Liver (tissue), 9 donors: ENCODE results near the gene WRNIP1. TPM values are rescaled to one million over a fixed set of nuclear protein-coding genes. Genes with fewer than 3 reads are reported as not detected.

Source experiments
- DNase-seq: peaks from one replicate; pipeline ENCODE4 v3.0.0-alpha.2; 2017; ENCODE audit warnings: low spot score
- H3K27ac ChIP-seq, 2 donors: one replicate each; pipeline ENCODE4 v1.7.0; 2013; ENCODE audit warnings: inconsistent platforms in 2 of 2, low read length in 2 of 2, control low read depth in 1 of 2, low read depth in 1 of 2, mild to moderate bottlenecking in 1 of 2
- H3K27me3 ChIP-seq, 4 donors: one replicate each; pipeline versions ENCODE4 v1.6.1 to v1.7.0; 2013; ENCODE audit warnings: low read length in 3 of 4, inconsistent platforms in 1 of 4, mild to moderate bottlenecking in 1 of 4, moderate library complexity in 1 of 4; ENCODE audit not compliant: control insufficient read depth in 4 of 4, insufficient read depth in 4 of 4
- H3K36me3 ChIP-seq, 4 donors: one replicate each; pipeline versions ENCODE4 v1.6.1 to v1.7.0; 2013; ENCODE audit warnings: low read length in 3 of 4, mild to moderate bottlenecking in 3 of 4, low read depth in 1 of 4, moderate library complexity in 1 of 4; ENCODE audit not compliant: control insufficient read depth in 4 of 4, insufficient read depth in 3 of 4
- H3K4me1 ChIP-seq, 4 donors: one replicate each; pipeline versions ENCODE4 v1.6.1 to v1.7.0; 2013; ENCODE audit warnings: low read length in 3 of 4, mild to moderate bottlenecking in 3 of 4, moderate library complexity in 1 of 4; ENCODE audit not compliant: control insufficient read depth in 4 of 4, insufficient read depth in 4 of 4
- H3K4me3 ChIP-seq, 3 donors: one replicate each; pipeline versions ENCODE4 v1.6.1 to v1.7.0; 2013; ENCODE audit warnings: low read length in 3 of 3, control low read depth in 1 of 3, low read depth in 1 of 3, mild to moderate bottlenecking in 1 of 3
- H3K9ac ChIP-seq, 2 donors: one replicate each; pipeline ENCODE4 v1.7.0; 2013; ENCODE audit warnings: low read length in 2 of 2, mild to moderate bottlenecking in 2 of 2, moderate library complexity in 2 of 2, control low read depth in 1 of 2, low read depth in 1 of 2
- H3K9me3 ChIP-seq, 4 donors: one replicate each; pipeline versions ENCODE4 v1.6.1 to v1.7.0; 2013; ENCODE audit warnings: low read length in 3 of 4; ENCODE audit not compliant: control insufficient read depth in 4 of 4
- FOXA1 ChIP-seq: IDR thresholded peaks from 2 replicates; pipeline ENCODE4 v1.6.1; 2016; ENCODE audit warnings: antibody characterized with exemption
- FOXA2 ChIP-seq: IDR thresholded peaks from 2 replicates; pipeline ENCODE4 v1.6.1; 2016; ENCODE audit warnings: antibody characterized with exemption
- GABPA ChIP-seq, 2 donors: IDR thresholded peaks in 1 of 2; conservative IDR thresholded peaks in 1 of 2; 2 replicates each; pipeline ENCODE4 v1.6.1; 2016; ENCODE audit warnings: antibody characterized with exemption in 2 of 2, mild to moderate bottlenecking in 1 of 2, moderate library complexity in 1 of 2
- HNF4A ChIP-seq, 2 donors: conservative IDR thresholded peaks; 2 replicates each; pipeline ENCODE4 v1.6.1; 2016; ENCODE audit warnings: antibody characterized with exemption in 2 of 2, mild to moderate bottlenecking in 2 of 2
- HNF4G ChIP-seq: IDR thresholded peaks from 2 replicates; pipeline ENCODE4 v1.6.1; 2016; ENCODE audit warnings: antibody characterized with exemption
- JUND ChIP-seq, 2 donors: IDR thresholded peaks; 2 replicates each; pipeline ENCODE4 v1.6.1; 2016; ENCODE audit warnings: antibody characterized with exemption in 2 of 2
- MAX ChIP-seq: IDR thresholded peaks from 2 replicates; pipeline ENCODE4 v1.6.1; 2016; ENCODE audit warnings: antibody characterized with exemption
- RAD21 ChIP-seq, 2 donors: IDR thresholded peaks; 2 replicates each; pipeline ENCODE4 v1.6.1; 2016; ENCODE audit warnings: antibody characterized with exemption in 2 of 2, mild to moderate bottlenecking in 2 of 2
- REST ChIP-seq: IDR thresholded peaks from 2 replicates; pipeline ENCODE4 v1.6.1; 2016; ENCODE audit warnings: antibody characterized with exemption, mild to moderate bottlenecking
- SP1 ChIP-seq: IDR thresholded peaks from 2 replicates; pipeline ENCODE4 v1.6.1; 2018; ENCODE audit warnings: antibody characterized with exemption, mild to moderate bottlenecking
- TAF1 ChIP-seq: conservative IDR thresholded peaks from 2 replicates; pipeline ENCODE4 v1.6.1; 2016; ENCODE audit warnings: antibody characterized with exemption, mild to moderate bottlenecking
- ZBTB33 ChIP-seq: IDR thresholded peaks from 2 replicates; pipeline ENCODE4 v1.6.1; 2016; ENCODE audit warnings: antibody characterized with exemption
- WGBS: extraction: QIAGEN DNeasy Blood & Tissue Kit; methylation state at CpG from one replicate; pipeline ENCODE4 v1.1.7; 2013; 5-methylcytosine and 5-hydroxymethylcytosine counted together
- polyA plus RNA-seq, 2 donors: library from polyadenylated mRNA; stranded (reverse) in 1 of 2; unstranded in 1 of 2; fragments of 200-250 nt in 1 of 2; fragments of >200 nt in 1 of 2; fragmentation: Nextera tagmentation in 1 of 2; extraction: Ambion mirVana in 1 of 2; gene quantifications; one replicate each; pipeline versions ENCODE4 v1.2.1 to v1.2.3, GENCODE V29; 2013 to 2015
- total RNA-seq, 2 donors: library from RNA; depleted of rRNA; stranded (reverse); fragments of >200 nt; gene quantifications; one replicate each; pipeline ENCODE4 v1.2.3, GENCODE V29; 2014
- TF ChIP-seq, protein P1 (sequence below): fragments of 150-350 bp; IDR thresholded peaks from 2 replicates; pipeline ENCODE4 v1.5.1; 2017; ENCODE audit warnings: improper control_type of control experiment, low read depth, low read length; ENCODE audit not compliant: missing input control
- TF ChIP-seq, protein P2 (sequence below): IDR thresholded peaks from 2 replicates; pipeline ENCODE4 v1.6.1; 2016; ENCODE audit warnings: antibody characterized with exemption
- donor health status: healthy.
- donor health status: healthy.
- donor health status: healthy.
- donor health status: healthy.
- donor health status: healthy.

Gene WRNIP1
- total and polyA plus RNA-seq, 4 donors, result 10.0 to 32.7 (median 23.9) TPM

DNA sequence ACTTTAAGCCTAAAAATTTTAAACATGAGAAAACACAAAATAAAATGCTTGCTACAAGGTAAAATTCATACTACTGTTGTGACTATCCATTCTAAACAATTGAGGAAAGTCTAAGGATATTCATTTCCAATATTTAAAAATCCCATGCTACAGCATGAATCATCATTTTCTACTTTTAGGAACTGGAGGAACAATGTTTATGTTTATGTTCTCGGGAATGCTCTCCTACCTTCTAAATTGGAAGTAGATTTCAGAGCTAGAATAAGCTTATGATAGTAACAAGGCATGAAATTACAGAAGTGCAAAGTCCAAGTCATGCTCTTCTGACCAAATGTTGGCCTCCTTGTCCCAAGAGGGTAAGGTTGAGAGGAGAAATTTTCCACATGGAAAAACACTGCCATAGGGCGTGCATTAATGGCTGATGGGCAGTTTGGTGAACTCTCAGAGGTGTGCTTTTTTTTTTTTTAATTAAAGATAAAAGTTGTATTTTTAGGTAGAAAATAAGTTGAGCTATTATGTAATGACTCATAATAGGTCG is 8.4 kb upstream of the WRNIP1 start:
- WGBS, result 90% methylated on average over 3 of the region's 3 CpGs
- Histone ChIP-seq H3K36me3 (no peaks in the 10 kb centered on the region), H3K9me3 (no peaks in the 10 kb centered on the region), H3K4me1 (no peaks in the 10 kb centered on the region), H3K9ac (no peak overlapping the region), H3K4me3 (no peak overlapping the region), H3K27ac (no peak overlapping the region), H3K27me3 (no peaks in the 10 kb centered on the region)
- TF ChIP-seq HNF4A (conservative IDR thresholded peaks at IDR 0.05), result peak; percentile 5 to 32
- no peak for TF ChIP-seq SP1
- no peak for DNase-seq

DNA sequence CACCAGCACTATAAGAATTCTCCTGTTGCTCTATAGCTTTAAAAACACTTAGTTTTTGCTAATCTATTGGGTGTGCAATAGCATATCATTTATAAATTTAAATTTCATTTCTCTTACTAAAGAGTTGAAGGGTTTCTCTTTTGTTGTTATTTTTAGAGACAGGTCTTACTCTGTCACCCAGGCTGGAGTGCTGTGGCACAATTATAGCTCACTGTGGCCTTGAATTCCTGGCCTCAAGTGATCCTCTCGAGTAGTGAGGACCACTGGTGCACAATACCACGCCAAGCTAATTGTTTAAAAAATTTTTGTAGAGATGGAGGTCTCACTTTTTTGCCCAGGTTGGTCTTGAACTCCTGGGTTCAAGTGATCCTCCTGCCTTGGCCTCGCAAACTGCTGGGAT is 6.2 kb upstream of the WRNIP1 start:
- H3K4me3 ChIP-seq, result no peak overlapping the region
- 87% methylated on average over 3 of the region's 3 CpGs for WGBS
- H3K27me3 ChIP-seq, result no peaks in the 10 kb centered on the region
- H3K9me3 ChIP-seq, result no peaks in the 10 kb centered on the region
- H3K27ac ChIP-seq, result no peak overlapping the region
- no peaks in the 10 kb centered on the region for H3K4me1 ChIP-seq
- no peaks in the 10 kb centered on the region for H3K36me3 ChIP-seq
- no peak for DNase-seq
- no peak for TF ChIP-seq JUND (IDR thresholded peaks at IDR 0.05)
- no peak for TF ChIP-seq GABPA (IDR thresholded peaks at IDR 0.05 in 1 of 2, conservative IDR thresholded peaks at IDR 0.05 in 1 of 2)
- no peak for TF ChIP-seq TAF1
- no peak for TF ChIP-seq FOXA2
- no peak for TF ChIP-seq MAX
- TF ChIP-seq, protein P1, sequence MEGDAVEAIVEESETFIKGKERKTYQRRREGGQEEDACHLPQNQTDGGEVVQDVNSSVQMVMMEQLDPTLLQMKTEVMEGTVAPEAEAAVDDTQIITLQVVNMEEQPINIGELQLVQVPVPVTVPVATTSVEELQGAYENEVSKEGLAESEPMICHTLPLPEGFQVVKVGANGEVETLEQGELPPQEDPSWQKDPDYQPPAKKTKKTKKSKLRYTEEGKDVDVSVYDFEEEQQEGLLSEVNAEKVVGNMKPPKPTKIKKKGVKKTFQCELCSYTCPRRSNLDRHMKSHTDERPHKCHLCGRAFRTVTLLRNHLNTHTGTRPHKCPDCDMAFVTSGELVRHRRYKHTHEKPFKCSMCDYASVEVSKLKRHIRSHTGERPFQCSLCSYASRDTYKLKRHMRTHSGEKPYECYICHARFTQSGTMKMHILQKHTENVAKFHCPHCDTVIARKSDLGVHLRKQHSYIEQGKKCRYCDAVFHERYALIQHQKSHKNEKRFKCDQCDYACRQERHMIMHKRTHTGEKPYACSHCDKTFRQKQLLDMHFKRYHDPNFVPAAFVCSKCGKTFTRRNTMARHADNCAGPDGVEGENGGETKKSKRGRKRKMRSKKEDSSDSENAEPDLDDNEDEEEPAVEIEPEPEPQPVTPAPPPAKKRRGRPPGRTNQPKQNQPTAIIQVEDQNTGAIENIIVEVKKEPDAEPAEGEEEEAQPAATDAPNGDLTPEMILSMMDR, result no peak
- no peak for TF ChIP-seq RAD21 (IDR thresholded peaks at IDR 0.05)
- TF ChIP-seq HNF4G, result no peak
- TF ChIP-seq, protein P2, sequence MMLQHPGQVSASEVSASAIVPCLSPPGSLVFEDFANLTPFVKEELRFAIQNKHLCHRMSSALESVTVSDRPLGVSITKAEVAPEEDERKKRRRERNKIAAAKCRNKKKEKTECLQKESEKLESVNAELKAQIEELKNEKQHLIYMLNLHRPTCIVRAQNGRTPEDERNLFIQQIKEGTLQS, result no peak
- TF ChIP-seq FOXA1, result no peak
- no peak for TF ChIP-seq ZBTB33
- no peak for TF ChIP-seq REST
- H3K9ac ChIP-seq, result no peak overlapping the region
